SKM-1 (cell line): ENCODE results near the gene NUP98.
"Not testable (repeated sequence)": the region's sequence is repeated elsewhere in the genome, so short reads cannot be mapped to it uniquely, and the experiment has no call there.

Experiments
- DNase-seq: peaks from one replicate; lab custom pipeline; 2025; ENCODE audit not compliant: unreplicated experiment; lab: John Stamatoyannopoulos, UW

Gene NUP98

GRCh38 chr11:3644817-3645235 lies 152.5 kb downstream of the NUP98 start, which contains the start of gene ART1:
ART1 (plus strand) TSS chr11:3645128; CDS start chr11:3659214, 14,086 bp downstream.
- DNase-seq = no peak

GRCh38 chr11:3643102-3643546 lies 154.2 kb downstream of the NUP98 start:
- not testable (repeated sequence) for DNase-seq

- DNase-seq = peak; percentile 77
Measured at GRCh38 chr11:3642071-3642951, 155.0 kb downstream of the NUP98 start.

- DNase-seq = no peak
Measured at GRCh38 chr11:3641701-3642070, 155.7 kb downstream of the NUP98 start, which contains the start of gene ART5. ART5 (minus strand) TSS chr11:3641992; CDS start chr11:3641862, 130 bp downstream.

GRCh38 chr11:3641191-3641590 lies 156.2 kb downstream of the NUP98 start:
- no peak for DNase-seq

DNA sequence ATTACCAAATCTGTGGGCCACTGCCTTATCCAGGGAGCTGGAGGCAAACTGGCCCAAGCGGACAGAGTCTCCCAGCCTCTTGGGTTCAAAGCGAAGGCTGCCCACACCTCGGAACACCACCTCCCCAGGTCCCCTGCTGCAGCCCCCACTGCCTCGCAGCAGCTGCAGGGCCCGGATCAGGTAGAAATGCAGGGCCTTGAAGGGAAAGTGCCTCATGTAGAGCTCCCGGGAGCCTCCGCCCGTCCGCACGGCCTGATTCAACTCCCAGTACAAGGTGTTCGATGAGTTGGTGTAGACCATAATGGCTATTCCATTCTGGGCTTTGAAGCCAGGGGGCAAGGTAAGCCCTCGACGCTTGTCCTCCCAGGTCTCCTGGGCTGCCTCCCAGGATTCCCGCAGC lies 157.5 kb downstream of the NUP98 start:
- no peak for DNase-seq

DNA sequence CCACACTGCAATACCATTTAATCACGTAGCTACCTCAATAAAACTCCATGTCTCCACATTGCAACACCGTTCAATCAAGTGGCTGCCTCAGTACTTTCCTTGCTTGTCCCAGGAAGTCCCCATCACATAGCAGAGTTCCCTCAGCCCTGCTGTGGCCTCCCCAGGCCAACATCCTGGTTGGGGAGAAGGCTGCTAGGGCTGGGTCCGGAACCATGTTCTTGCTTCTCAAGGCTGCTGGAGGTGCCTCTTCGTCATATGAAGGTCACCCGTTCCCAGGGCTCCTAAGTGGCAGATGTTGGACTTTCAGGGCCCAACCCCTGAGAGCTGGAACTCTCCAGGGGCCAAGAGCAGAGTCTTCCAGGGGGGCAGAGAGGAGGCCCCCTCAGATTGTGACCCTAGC lies 158.8 kb downstream of the NUP98 start:
- DNase-seq = no peak

GRCh38 chr11:3637201-3637600 lies 160.2 kb downstream of the NUP98 start:
- DNase-seq = no peak

DNA sequence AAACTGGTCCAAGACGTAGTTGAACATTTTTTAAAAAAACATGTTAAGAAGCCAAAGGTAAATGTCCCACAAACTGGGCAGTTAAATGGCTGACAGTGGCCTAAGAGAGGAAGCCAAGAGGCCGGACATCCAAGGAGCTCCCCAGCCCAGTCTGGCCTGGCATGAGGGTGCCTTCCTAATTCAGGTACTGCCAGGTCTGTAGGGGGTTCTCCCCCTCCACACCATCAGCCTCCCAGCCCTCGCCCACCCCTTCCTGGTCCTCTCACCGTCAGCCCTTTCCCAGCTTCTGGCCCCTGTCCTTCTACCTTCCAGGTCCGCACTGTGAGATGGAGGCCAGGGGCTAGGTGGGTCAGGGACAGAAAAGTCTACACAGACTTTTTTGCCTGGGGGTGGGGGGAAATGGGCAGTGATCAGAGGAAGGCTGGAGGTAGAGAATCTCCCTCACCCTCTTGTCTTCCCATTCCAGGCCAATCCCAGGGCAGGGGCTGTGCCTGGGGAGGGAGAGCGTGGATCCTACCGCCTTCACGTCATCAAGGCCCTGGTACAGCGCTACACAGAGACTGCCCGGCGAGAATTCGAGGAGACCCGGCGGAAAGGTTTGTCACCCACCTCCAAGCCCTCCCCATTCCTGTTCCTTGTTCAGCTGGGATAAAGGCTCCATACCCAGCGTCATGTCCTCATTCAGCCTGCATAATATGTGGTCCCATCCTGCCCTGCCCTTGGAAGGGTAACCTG lies 161.5 kb downstream of the NUP98 start:
- no peak for DNase-seq

- DNase-seq = no peak
Measured at GRCh38 chr11:3632070-3632660, 165.2 kb downstream of the NUP98 start.

- DNase-seq = no peak
Measured at GRCh38 chr11:3631331-3631730, 166.0 kb downstream of the NUP98 start.

DNA sequence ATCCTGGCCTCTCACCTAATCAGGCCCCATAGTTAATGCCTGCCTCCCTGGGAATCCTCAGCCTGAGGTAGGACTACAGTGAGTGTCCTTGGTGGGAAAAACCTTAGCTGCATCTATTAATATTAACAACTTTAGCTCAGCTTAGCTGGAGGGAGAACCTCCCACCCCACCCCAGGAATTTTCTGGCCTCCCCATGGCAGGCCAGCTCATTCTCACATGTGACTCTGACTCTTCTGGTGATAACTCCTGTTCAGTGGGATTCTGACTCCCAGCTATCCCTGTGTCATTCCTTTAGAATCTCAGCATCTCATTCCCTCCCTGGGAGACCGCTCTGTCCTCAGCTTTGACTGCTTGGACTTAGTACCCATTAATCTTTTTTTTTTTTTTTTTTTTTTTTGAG lies 170.1 kb downstream of the NUP98 start:
- no peak for DNase-seq

DNA sequence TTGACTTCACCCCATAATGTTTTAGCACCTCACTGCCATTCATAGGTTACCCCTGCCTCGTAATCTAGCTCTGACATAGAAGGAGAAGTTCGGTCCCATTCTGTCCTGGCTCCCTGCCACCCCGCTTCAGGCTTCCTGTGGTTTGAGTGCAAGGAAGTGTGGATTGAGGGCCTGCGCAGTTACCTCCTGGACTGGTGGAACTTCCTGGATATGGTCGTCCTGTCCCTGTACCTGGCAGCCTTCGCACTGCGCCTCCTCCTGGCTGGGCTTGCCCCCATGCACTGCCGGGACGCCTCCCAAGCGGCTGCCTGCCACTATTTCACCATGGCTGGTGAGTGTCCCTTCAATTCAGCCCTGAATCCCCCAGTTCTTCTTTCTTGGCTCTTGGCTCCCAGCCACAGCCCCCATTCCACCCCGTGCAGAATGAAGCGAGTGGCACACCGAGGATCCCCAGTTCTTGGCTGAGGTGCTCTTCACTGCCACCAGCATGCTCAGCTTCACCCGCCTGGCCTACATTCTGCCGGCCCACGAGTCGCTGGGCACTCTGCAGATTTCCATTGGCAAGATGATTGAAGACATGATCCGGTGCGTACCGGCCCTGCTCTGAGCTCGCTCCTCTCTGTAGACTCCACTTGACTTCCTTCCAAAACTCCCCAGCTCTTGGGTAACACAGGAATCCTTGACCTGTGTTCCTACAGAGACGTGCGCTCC lies 170.9 kb downstream of the NUP98 start:
- peak; percentile 50 for DNase-seq
